HepG2 (cell line): ENCODE data around the gene PSD. TPM values are rescaled to one million over a fixed set of nuclear protein-coding genes. Genes with fewer than 3 reads are reported as not detected.
A peak's percentile ranks its signal among the peaks of the same experiment; 100 is the strongest.

ENCODE experiments used
- ATAC-seq: fragments of 200-7000 bp; cut with Tn5 transposase; 3 replicates; pipeline ENCODE4 v1.9.1; 2020; ENCODE audit warnings: mild to moderate bottlenecking, moderate library complexity
- BruUV-seq: library from RNA; stranded (reverse); fragments of 400-500 nt; replicated peaks from 2 replicates; lab custom pipeline; 2021; lab: Mats Ljungman, UMichigan
- CTCF ChIA-PET: fragments of 300-600 bp; formaldehyde crosslinking; extraction: SDS; loops from one replicate; lab custom pipeline; 2021; ENCODE audit warnings: low total read pairs, inconsistent platforms, low intra/inter-chr PET ratio; lab: Yijun Ruan, JAX
- POLR2A ChIA-PET: fragments of 350-600 bp; sonication (Branson Sonifier 250); formaldehyde crosslinking; loops from one replicate; lab custom pipeline; 2020; ENCODE audit warnings: antibody characterized with exemption, inconsistent platforms; lab: Yijun Ruan, JAX
- DNase-seq: peaks from one replicate; pipeline ENCODE4 v3.0.0-alpha.2; 2015; ENCODE audit warnings: low spot score
- FAIRE-seq: peaks from 3 replicates; lab custom pipeline; 2011; peaks lifted over from hg19 to GRCh38; lab: Jason Lieb, UNC
- H2AFZ ChIP-seq: one replicate; pipeline ENCODE4 v1.6.1; 2011; ENCODE audit warnings: low read length, inconsistent platforms
- H3K27ac ChIP-seq: fragments of 300-600 bp; 3 replicates; pipeline ENCODE4 v1.8.0; 2011; ENCODE audit warnings: mixed run types, mild to moderate bottlenecking, mixed read lengths, low read length, inconsistent platforms; ENCODE audit not compliant: insufficient read depth; ENCODE audit errors: extremely low read length
- H3K27me3 ChIP-seq, 2 experiments: fragments of 200-600 bp in 1 of 2; 2 replicates in 1 of 2; 3 replicates in 1 of 2; pipeline versions ENCODE4 v1.6.0 to v1.8.0; 2011; ENCODE audit warnings: low read length in 2 of 2, mild to moderate bottlenecking in 2 of 2, moderate library complexity in 2 of 2, inconsistent platforms in 1 of 2; ENCODE audit not compliant: insufficient read depth in 2 of 2, control insufficient read depth in 1 of 2
- H3K36me3 ChIP-seq, 2 experiments: fragments of 200-600 bp in 1 of 2; replicated peaks in 1 of 2; 2 replicates in 1 of 2; 3 replicates in 1 of 2; pipeline versions ENCODE4 v1.5.1 to v1.8.0; 2011; ENCODE audit warnings: low read length in 2 of 2, inconsistent platforms in 1 of 2; ENCODE audit not compliant: insufficient read depth in 2 of 2, control insufficient read depth in 1 of 2
- H3K4me1 ChIP-seq: 2 replicates; pipeline ENCODE4 v1.5.1; 2012; ENCODE audit warnings: low read length, inconsistent platforms; ENCODE audit not compliant: insufficient read depth
- H3K4me2 ChIP-seq: 2 replicates; pipeline ENCODE4 v1.6.0; 2011; ENCODE audit warnings: low read depth, low read length, inconsistent platforms
- H3K4me3 ChIP-seq, 3 experiments: fragments of 200-600 bp in 1 of 3; sonication (generic), shearing (Covaris generic) in 1 of 3; replicated peaks in 1 of 3; 2 replicates each; pipeline ENCODE4 v1.5.1; 2011 to 2016; ENCODE audit warnings: low read length in 3 of 3, inconsistent platforms in 2 of 3, low read depth in 2 of 3, mild to moderate bottlenecking in 2 of 3, control low read depth in 1 of 3, mixed read lengths in 1 of 3; ENCODE audit not compliant: insufficient read depth in 1 of 3
- H3K79me2 ChIP-seq: one replicate; pipeline ENCODE4 v1.6.1; 2011; ENCODE audit warnings: low read length, inconsistent platforms; ENCODE audit not compliant: insufficient read depth
- H3K9ac ChIP-seq: 2 replicates; pipeline ENCODE4 v1.6.0; 2011; ENCODE audit warnings: mild to moderate bottlenecking, low read depth, low read length, inconsistent platforms; ENCODE audit not compliant: insufficient read depth
- H3K9me3 ChIP-seq: 2 replicates; pipeline ENCODE4 v1.5.1; 2012; ENCODE audit warnings: mild to moderate bottlenecking, low read length
- H4K20me1 ChIP-seq: 2 replicates; pipeline ENCODE4 v1.6.0; 2011; ENCODE audit warnings: inconsistent platforms, mild to moderate bottlenecking, low read length, moderate library complexity; ENCODE audit not compliant: insufficient read depth
- ARID2 ChIP-seq: sonication (generic); formaldehyde crosslinking; IDR thresholded peaks from 2 replicates; pipeline ENCODE4 v1.8.1; 2022; ENCODE audit warnings: mild to moderate bottlenecking, missing genetic modification reagents, borderline replicate concordance
- CEBPZ ChIP-seq: IDR thresholded peaks from 2 replicates; pipeline ENCODE4 v1.6.1; 2012; ENCODE audit warnings: low read length, improper control_type of control experiment
- FOXK1 ChIP-seq: sonication (generic); formaldehyde crosslinking; IDR thresholded peaks from 2 replicates; pipeline ENCODE4 v1.4.0; 2020; ENCODE audit warnings: low read depth, missing genetic modification reagents, borderline replicate concordance
- HDAC1 ChIP-seq: sonication (generic); formaldehyde crosslinking; IDR thresholded peaks from 2 replicates; pipeline ENCODE4 v1.5.1; 2020; ENCODE audit warnings: mild to moderate bottlenecking, missing genetic modification reagents
- KLF12 ChIP-seq: sonication (generic); formaldehyde crosslinking; IDR thresholded peaks from 2 replicates; pipeline ENCODE4 v1.4.0; 2020; ENCODE audit warnings: missing genetic modification reagents, borderline replicate concordance
- KLF16 ChIP-seq, 2 experiments: sonication (generic) in 1 of 2; formaldehyde crosslinking in 1 of 2; IDR thresholded peaks; 2 replicates each; pipeline versions ENCODE4 v1.6.1 to v1.8.0; 2016 to 2023; ENCODE audit warnings: missing genetic modification reagents in 2 of 2, missing compliant biosample characterization in 1 of 2
- NCOR1 ChIP-seq: fragments of 200-600 bp; sonication (generic); IDR thresholded peaks from 2 replicates; pipeline ENCODE4 v1.7.0; 2017; ENCODE audit warnings: antibody characterized with exemption, low read length, borderline replicate concordance
- NRL ChIP-seq: sonication (generic); formaldehyde crosslinking; IDR thresholded peaks from 2 replicates; pipeline ENCODE4 v1.5.0; 2020; ENCODE audit warnings: missing genetic modification reagents, mild to moderate bottlenecking, moderate library complexity, borderline replicate concordance
- RAD51 ChIP-seq: fragments of 450-650 bp; IDR thresholded peaks from 2 replicates; pipeline ENCODE4 v1.6.1; 2016; ENCODE audit warnings: borderline replicate concordance
- TCF7 ChIP-seq: sonication (generic); IDR thresholded peaks from 2 replicates; pipeline ENCODE4 v1.6.1; 2016; ENCODE audit warnings: antibody characterized with exemption, low read depth
- YEATS2 ChIP-seq: sonication (generic); formaldehyde crosslinking; IDR thresholded peaks from 2 replicates; pipeline ENCODE4 v1.4.0; 2020; ENCODE audit warnings: missing genetic modification reagents, borderline replicate concordance
- ZMAT3 ChIP-seq: sonication (generic); formaldehyde crosslinking; conservative IDR thresholded peaks from 2 replicates; pipeline ENCODE4 v1.7.0; 2021; ENCODE audit warnings: missing genetic modification reagents
- ZNF142 ChIP-seq: sonication (generic); formaldehyde crosslinking; IDR thresholded peaks from 2 replicates; pipeline ENCODE4 v1.4.0; 2020; ENCODE audit warnings: missing genetic modification reagents
- ZNF7 ChIP-seq: IDR thresholded peaks from 2 replicates; pipeline ENCODE4 v1.6.1; 2016; ENCODE audit warnings: missing biosample characterization, missing genetic modification reagents
- WGBS: methylation state at CpG from one replicate; pipeline ENCODE4 v1.1.6; 2017; ENCODE audit warnings: low lambda C conversion rate; 5-methylcytosine and 5-hydroxymethylcytosine counted together
- in situ Hi-C: cut with HindIII; loops from 2 replicates; pipeline ENCODE4 v1.10.0; 2017; ENCODE audit warnings: low pct_unique_long_range_greater_than_20kb; ENCODE audit not compliant: extremely low pct_ligation_motif_present
- intact Hi-C: fragments of 100-400 bp; cut with micrococcal nuclease; formaldehyde crosslinking; loops from one replicate; pipeline ENCODE4 v1.10.0; 2022; ENCODE audit not compliant: unreplicated experiment
- polyA plus RNA-seq, 8 experiments: library from polyadenylated mRNA; depleted of rRNA in 3 of 8; stranded (reverse) in 7 of 8; unstranded in 1 of 8; fragments of >200 nt; fragmentation: Illumina TruSeq in 4 of 8; extraction: Trizol in 4 of 8; gene quantifications; 2 replicates each; pipeline versions ENCODE4 v1.2.1 to v1.2.3, GENCODE V29; 2011 to 2016; ENCODE audit warnings: low read depth in 4 of 8, missing spikeins in 1 of 8, mixed read lengths in 1 of 8; ENCODE audit not compliant: insufficient read depth in 1 of 8
- total RNA-seq, 5 experiments: library from RNA; depleted of rRNA; stranded (reverse); fragments of >200 nt; fragmentation: Illumina TruSeq; extraction: Trizol; gene quantifications; 2 replicates each; pipeline ENCODE4 v1.2.3, GENCODE V29; 2016; ENCODE audit warnings: low read depth in 1 of 5

PSD gene
- total and polyA plus RNA-seq, 2 of the 13 experiments (the other 11 are each of a cell fraction or from before 2014, with no cell fraction given): 0.35 to 0.58 TPM

DNA sequence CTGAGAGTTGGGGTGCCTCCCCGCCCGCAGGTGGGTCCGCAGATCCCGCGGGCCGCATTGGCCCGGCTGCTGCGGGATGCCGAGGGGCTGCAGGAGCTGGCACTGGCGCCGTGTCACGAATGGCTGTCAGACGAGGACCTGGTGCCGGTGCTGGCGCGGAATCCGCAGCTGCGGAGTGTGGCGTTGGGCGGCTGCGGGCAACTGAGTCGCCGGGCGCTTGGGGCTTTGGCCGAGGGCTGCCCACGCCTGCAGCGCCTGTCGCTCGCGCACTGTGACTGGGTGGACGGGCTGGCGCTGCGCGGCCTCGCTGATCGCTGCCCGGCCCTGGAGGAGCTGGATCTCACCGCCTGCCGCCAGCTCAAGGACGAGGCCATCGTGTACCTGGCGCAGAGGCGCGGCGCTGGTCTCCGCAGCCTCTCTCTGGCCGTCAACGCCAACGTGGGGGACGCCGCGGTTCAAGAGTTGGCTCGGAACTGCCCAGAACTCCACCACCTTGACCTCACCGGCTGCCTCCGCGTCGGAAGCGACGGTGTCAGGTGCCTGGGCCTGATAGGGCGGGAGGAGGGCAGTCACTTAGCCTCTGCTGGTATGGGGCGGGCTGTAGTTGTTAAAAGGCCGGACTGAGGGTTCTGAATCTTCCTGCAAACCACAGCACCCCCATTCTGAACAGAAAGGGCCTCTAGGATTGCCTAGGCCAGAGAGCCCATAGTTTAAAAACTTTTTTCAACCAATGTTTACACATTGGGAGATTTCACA, 3.4 kb upstream of the PSD start:
- intact Hi-C loops: loop anchor here (1.0 to 5.0 kb wide), 4 partner anchors 9 to 55 kb away; partner anchors contain the start of gene NFKB2
- peak; percentile 28 for DNase-seq
- TF ChIP-seq HDAC1 (CRISPR knock-in tag): no peak; the same call in 1 of the 2 replicates
- peak; percentile 17; the same call in 1 of the 2 replicates for TF ChIP-seq KLF12 (CRISPR knock-in tag)
- TF ChIP-seq YEATS2 (CRISPR knock-in tag): no peak
- TF ChIP-seq ARID2: no peak
- TF ChIP-seq FOXK1: no peak
- no peak for TF ChIP-seq ZMAT3 (CRISPR knock-in tag)
- no peak for TF ChIP-seq ZNF142 (CRISPR knock-in tag)
- TF ChIP-seq ZNF7 (CRISPR knock-in tag): no peak
- TF ChIP-seq NRL: no peak
- no peak for TF ChIP-seq NCOR1
- no peak for TF ChIP-seq RAD51
- TF ChIP-seq KLF16 (CRISPR knock-in tag; IDR thresholded peaks at IDR 0.05): 0 out of 4 replicates have a peak, but pooled peaks of 1 of the 2 experiments have one; percentile 21
- no peak for TF ChIP-seq TCF7
- TF ChIP-seq CEBPZ: no peak

More for the DNA sequence above, 3.4 kb upstream of the PSD start:
- peak overlapping the region; percentile 77 for H3K9ac ChIP-seq
- no peaks in the 10 kb centered on the region for H4K20me1 ChIP-seq
- TSS peak; percentile 77 for BruUV-seq
- in situ Hi-C loops: loop anchor here (5.0 kb wide), 1 partner anchor 40 kb away; no protein-coding TSS in a partner anchor
- H2AFZ ChIP-seq: no peak overlapping the region
- POLR2A ChIA-PET: interaction anchor here (1.0 to 5.3 kb wide), 12 partner anchors 9 to 190 kb away, joined by 3 to 135 read pairs (median 6); partner anchors contain the start of genes C10orf95, CUEDC2, GBF1 and NFKB2
- CTCF ChIA-PET: interaction anchor here (0.8 to 1.7 kb wide), 3 partner anchors 28 to 193 kb away, joined by 5 to 8 read pairs (median 5); no protein-coding TSS in a partner anchor
- peak overlapping the region; percentile 87 for H3K27ac ChIP-seq
- H3K27me3 ChIP-seq: peaks cover 0 to 1% of the 10 kb centered on the region in 2 experiments; a peak in 2 of 5 replicates
- 2% methylated on average over 9 of the region's 62 CpGs for WGBS
- no peaks in the 10 kb centered on the region for H3K9me3 ChIP-seq
- peak overlapping the region; percentile 98 for H3K4me2 ChIP-seq
- H3K4me1 ChIP-seq: peaks cover 30% of the 10 kb centered on the region
- ATAC-seq: peak; percentile 28
- peak overlapping the region; percentile 79 to 97 (median 84) for H3K4me3 ChIP-seq
- no peak for FAIRE-seq
- H3K36me3 ChIP-seq: peaks cover 1 to 14% of the 10 kb centered on the region in 2 experiments; a peak in 3 of 5 replicates
- H3K79me2 ChIP-seq: no peaks in the 10 kb centered on the region
